Activated naive CD8-positive, alpha-beta T cell treated with anti-CD3 and anti-CD28 coated beads, Interleukin-2, amount 10 ng/mL, durations not matched to agents 7 days and 5 days (primary cell): ENCODE data around the gene POLD2. TPM values are rescaled to one million over a fixed set of nuclear protein-coding genes. Genes with fewer than 3 reads are reported as not detected.

Source experiments
- ATAC-seq: fragments of 150-1000 bp; cut with Tn5 transposase; one replicate; pipeline ENCODE4 v1.10.0; 2021; ENCODE audit warnings: low read depth, moderate library complexity
- POLR2A ChIA-PET: fragments of 350-600 bp; sonication (Branson Sonifier 250); formaldehyde crosslinking; loops from one replicate; lab custom pipeline; 2021; ENCODE audit warnings: antibody characterized with exemption; lab: Charles Lee
- DNase-seq: peaks from one replicate; pipeline ENCODE4 v3.0.0; 2021
- H3K27ac Mint-ChIP-seq: one replicate; pipeline ENCODE4 v1.8.0; 2022; ENCODE audit warnings: mild to moderate bottlenecking, mixed read lengths
- H3K27me3 Mint-ChIP-seq: one replicate; pipeline ENCODE4 v1.8.0; 2022; ENCODE audit warnings: mild to moderate bottlenecking, moderate library complexity, mixed read lengths
- H3K36me3 Mint-ChIP-seq: one replicate; pipeline ENCODE4 v1.8.0; 2021; ENCODE audit warnings: mild to moderate bottlenecking, mixed read lengths
- H3K4me1 Mint-ChIP-seq: one replicate; pipeline ENCODE4 v1.8.0; 2021; ENCODE audit warnings: mixed read lengths
- H3K4me3 Mint-ChIP-seq: one replicate; pipeline ENCODE4 v1.8.0; 2022; ENCODE audit warnings: mild to moderate bottlenecking, moderate library complexity, mixed read lengths
- H3K9me3 Mint-ChIP-seq: one replicate; pipeline ENCODE4 v1.8.0; 2021; ENCODE audit warnings: mixed read lengths
- total RNA-seq, 2 experiments: library from RNA; stranded (reverse); gene quantifications; one replicate each; pipeline ENCODE4 v1.2.3, GENCODE V29; 2021

The POLD2 gene
- total RNA-seq, 2 experiments from 2014 or later: 99.3 to 99.4 TPM

- Mint-ChIP-seq H3K27me3 (peaks cover 6% of the 10 kb centered on the region), H3K27ac (no peak overlapping the region)
- POLR2A ChIA-PET: interaction anchor here (1.2 kb wide), 1 partner anchor 13 kb away, joined by 3 read pairs; no protein-coding TSS in a partner anchor
These were observed 3.0 kb downstream of the POLD2 start for GRCh38 chr7:44120395-44120794.

GRCh38 chr7:44119829-44120380 is 3.4 kb downstream of the POLD2 start:
- DNase-seq (no peak), ATAC-seq (no peak)
- H3K9me3 Mint-ChIP-seq: no peaks in the 10 kb centered on the region
- POLR2A ChIA-PET: interaction anchor here (1.2 kb wide), 1 partner anchor 13 kb away, joined by 3 read pairs; no protein-coding TSS in a partner anchor
- peaks cover 23% of the 10 kb centered on the region for H3K36me3 Mint-ChIP-seq
- H3K4me1 Mint-ChIP-seq: peaks cover 30% of the 10 kb centered on the region
- H3K4me3 Mint-ChIP-seq: no peak overlapping the region
- H3K27me3 Mint-ChIP-seq: peaks cover 3% of the 10 kb centered on the region
- H3K27ac Mint-ChIP-seq: no peak overlapping the region

More at GRCh38 chr7:44120395-44120794, 3.0 kb downstream of the POLD2 start:
- Mint-ChIP-seq H3K9me3 (no peaks in the 10 kb centered on the region), H3K4me1 (peaks cover 30% of the 10 kb centered on the region), H3K4me3 (no peak overlapping the region), H3K36me3 (peaks cover 23% of the 10 kb centered on the region)
- no peak for ATAC-seq
- DNase-seq: no peak

- DNase-seq: no peak
- ATAC-seq: no peak
- peaks cover 28% of the 10 kb centered on the region for H3K4me1 Mint-ChIP-seq
- POLR2A ChIA-PET: no interaction called here
- no peaks in the 10 kb centered on the region for H3K27me3 Mint-ChIP-seq
- no peaks in the 10 kb centered on the region for H3K9me3 Mint-ChIP-seq
- H3K36me3 Mint-ChIP-seq: peaks cover 27% of the 10 kb centered on the region
- no peak overlapping the region for H3K4me3 Mint-ChIP-seq
- H3K27ac Mint-ChIP-seq: peak overlapping the region; percentile 8
These were observed 5.4 kb downstream of the POLD2 start for GRCh38 chr7:44117801-44118429.

GRCh38 chr7:44116789-44117666 is 6.3 kb downstream of the POLD2 start:
- Mint-ChIP-seq H3K27ac (peak overlapping the region; percentile 48), H3K27me3 (no peaks in the 10 kb centered on the region), H3K4me3 (no peak overlapping the region), H3K9me3 (no peaks in the 10 kb centered on the region), H3K4me1 (peaks cover 22% of the 10 kb centered on the region), H3K36me3 (peaks cover 28% of the 10 kb centered on the region)
- POLR2A ChIA-PET: interaction anchor here (0.6 kb wide), 1 partner anchor 28 kb away, joined by 3 read pairs; no protein-coding TSS in a partner anchor
- ATAC-seq (no peak), DNase-seq (no peak)

- Mint-ChIP-seq H3K4me3 (no peak overlapping the region), H3K9me3 (no peaks in the 10 kb centered on the region), H3K27ac (no peak overlapping the region), H3K36me3 (peaks cover 28% of the 10 kb centered on the region), H3K4me1 (peaks cover 15% of the 10 kb centered on the region), H3K27me3 (no peaks in the 10 kb centered on the region)
- DNase-seq (no peak), ATAC-seq (no peak)
- POLR2A ChIA-PET: interaction anchor here (0.6 kb wide), 1 partner anchor 27 kb away, joined by 3 read pairs; no protein-coding TSS in a partner anchor
These were observed 7.1 kb downstream of the POLD2 start for GRCh38 chr7:44116087-44116788.

GRCh38 chr7:44114586-44115310 is 8.6 kb downstream of the POLD2 start:
- Mint-ChIP-seq H3K36me3 (peaks cover 15% of the 10 kb centered on the region), H3K9me3 (no peaks in the 10 kb centered on the region), H3K27me3 (no peaks in the 10 kb centered on the region), H3K4me3 (no peak overlapping the region), H3K4me1 (peaks cover 5% of the 10 kb centered on the region), H3K27ac (no peak overlapping the region)
- DNase-seq (no peak), ATAC-seq (no peak)
- POLR2A ChIA-PET: no interaction called here

GRCh38 chr7:44113764-44114354 is 9.5 kb downstream of the POLD2 start:
- Mint-ChIP-seq H3K4me3 (no peak overlapping the region), H3K36me3 (peaks cover 12% of the 10 kb centered on the region), H3K27me3 (no peaks in the 10 kb centered on the region), H3K27ac (no peak overlapping the region), H3K4me1 (peaks cover 5% of the 10 kb centered on the region), H3K9me3 (no peaks in the 10 kb centered on the region)
- ATAC-seq: no peak
- POLR2A ChIA-PET: no interaction called here
- no peak for DNase-seq

GRCh38 chr7:44112997-44113763 is 10.2 kb downstream of the POLD2 start:
- Mint-ChIP-seq H3K4me1 (peaks cover 5% of the 10 kb centered on the region), H3K27me3 (no peaks in the 10 kb centered on the region), H3K4me3 (no peak overlapping the region), H3K9me3 (no peaks in the 10 kb centered on the region), H3K36me3 (peaks cover 10% of the 10 kb centered on the region), H3K27ac (no peak overlapping the region)
- no peak for DNase-seq
- no peak for ATAC-seq
- POLR2A ChIA-PET: no interaction called here

GRCh38 chr7:44112231-44112996 is 10.9 kb downstream of the POLD2 start:
- POLR2A ChIA-PET: interaction anchor here (1.0 kb wide), 1 partner anchor 48 kb away, joined by 3 read pairs; no protein-coding TSS in a partner anchor

GRCh38 chr7:44111761-44112160 is 11.6 kb downstream of the POLD2 start:
- Mint-ChIP-seq H3K27ac (no peak overlapping the region), H3K4me1 (peaks cover 1% of the 10 kb centered on the region), H3K4me3 (no peak overlapping the region), H3K36me3 (peaks cover 5% of the 10 kb centered on the region), H3K9me3 (no peaks in the 10 kb centered on the region), H3K27me3 (no peaks in the 10 kb centered on the region)
- POLR2A ChIA-PET: interaction anchor here (1.0 kb wide), 1 partner anchor 47 kb away, joined by 3 read pairs; no protein-coding TSS in a partner anchor
- DNase-seq: no peak
- no peak for ATAC-seq

More at GRCh38 chr7:44112231-44112996, 10.9 kb downstream of the POLD2 start:
- no peak overlapping the region for H3K27ac Mint-ChIP-seq
- DNase-seq (no peak), ATAC-seq (no peak)
- peaks cover 5% of the 10 kb centered on the region for H3K36me3 Mint-ChIP-seq
- no peak overlapping the region for H3K4me3 Mint-ChIP-seq
- H3K27me3 Mint-ChIP-seq: no peaks in the 10 kb centered on the region
- H3K9me3 Mint-ChIP-seq: no peaks in the 10 kb centered on the region
- peaks cover 3% of the 10 kb centered on the region for H3K4me1 Mint-ChIP-seq
